Liver (tissue), 9 donors: ENCODE data around the gene KRT222. TPM values are rescaled to one million over a fixed set of nuclear protein-coding genes. Genes with fewer than 3 reads are reported as not detected.

Experiments
- DNase-seq: peaks from one replicate; pipeline ENCODE4 v3.0.0-alpha.2; 2017; ENCODE audit warnings: low spot score
- H3K27ac ChIP-seq, 2 donors: one replicate each; pipeline ENCODE4 v1.7.0; 2013; ENCODE audit warnings: inconsistent platforms in 2 of 2, low read length in 2 of 2, control low read depth in 1 of 2, low read depth in 1 of 2, mild to moderate bottlenecking in 1 of 2
- H3K27me3 ChIP-seq, 4 donors: one replicate each; pipeline versions ENCODE4 v1.6.1 to v1.7.0; 2013; ENCODE audit warnings: low read length in 3 of 4, inconsistent platforms in 1 of 4, mild to moderate bottlenecking in 1 of 4, moderate library complexity in 1 of 4; ENCODE audit not compliant: control insufficient read depth in 4 of 4, insufficient read depth in 4 of 4
- H3K36me3 ChIP-seq, 4 donors: one replicate each; pipeline versions ENCODE4 v1.6.1 to v1.7.0; 2013; ENCODE audit warnings: low read length in 3 of 4, mild to moderate bottlenecking in 3 of 4, low read depth in 1 of 4, moderate library complexity in 1 of 4; ENCODE audit not compliant: control insufficient read depth in 4 of 4, insufficient read depth in 3 of 4
- H3K4me1 ChIP-seq, 4 donors: one replicate each; pipeline versions ENCODE4 v1.6.1 to v1.7.0; 2013; ENCODE audit warnings: low read length in 3 of 4, mild to moderate bottlenecking in 3 of 4, moderate library complexity in 1 of 4; ENCODE audit not compliant: control insufficient read depth in 4 of 4, insufficient read depth in 4 of 4
- H3K4me3 ChIP-seq, 3 donors: one replicate each; pipeline versions ENCODE4 v1.6.1 to v1.7.0; 2013; ENCODE audit warnings: low read length in 3 of 3, control low read depth in 1 of 3, low read depth in 1 of 3, mild to moderate bottlenecking in 1 of 3
- H3K9ac ChIP-seq, 2 donors: one replicate each; pipeline ENCODE4 v1.7.0; 2013; ENCODE audit warnings: low read length in 2 of 2, mild to moderate bottlenecking in 2 of 2, moderate library complexity in 2 of 2, control low read depth in 1 of 2, low read depth in 1 of 2
- H3K9me3 ChIP-seq, 4 donors: one replicate each; pipeline versions ENCODE4 v1.6.1 to v1.7.0; 2013; ENCODE audit warnings: low read length in 3 of 4; ENCODE audit not compliant: control insufficient read depth in 4 of 4
- EGR1 ChIP-seq, 2 donors: IDR thresholded peaks; 2 replicates each; pipeline ENCODE4 v1.6.1; 2016 to 2018; ENCODE audit warnings: antibody characterized with exemption in 2 of 2, low read depth in 2 of 2
- FOXA1 ChIP-seq: IDR thresholded peaks from 2 replicates; pipeline ENCODE4 v1.6.1; 2016; ENCODE audit warnings: antibody characterized with exemption
- FOXA2 ChIP-seq: IDR thresholded peaks from 2 replicates; pipeline ENCODE4 v1.6.1; 2016; ENCODE audit warnings: antibody characterized with exemption
- GABPA ChIP-seq, 2 donors: IDR thresholded peaks in 1 of 2; conservative IDR thresholded peaks in 1 of 2; 2 replicates each; pipeline ENCODE4 v1.6.1; 2016; ENCODE audit warnings: antibody characterized with exemption in 2 of 2, mild to moderate bottlenecking in 1 of 2, moderate library complexity in 1 of 2
- HNF4A ChIP-seq, 2 donors: conservative IDR thresholded peaks; 2 replicates each; pipeline ENCODE4 v1.6.1; 2016; ENCODE audit warnings: antibody characterized with exemption in 2 of 2, mild to moderate bottlenecking in 2 of 2
- HNF4G ChIP-seq: IDR thresholded peaks from 2 replicates; pipeline ENCODE4 v1.6.1; 2016; ENCODE audit warnings: antibody characterized with exemption
- NR2F2 ChIP-seq: IDR thresholded peaks from 2 replicates; pipeline ENCODE4 v1.6.1; 2016; ENCODE audit warnings: antibody characterized with exemption
- RXRA ChIP-seq, 2 donors: IDR thresholded peaks; 2 replicates each; pipeline ENCODE4 v1.6.1; 2017 to 2018; ENCODE audit warnings: antibody characterized with exemption in 2 of 2, mild to moderate bottlenecking in 1 of 2
- SP1 ChIP-seq: IDR thresholded peaks from 2 replicates; pipeline ENCODE4 v1.6.1; 2018; ENCODE audit warnings: antibody characterized with exemption, mild to moderate bottlenecking
- TAF1 ChIP-seq: conservative IDR thresholded peaks from 2 replicates; pipeline ENCODE4 v1.6.1; 2016; ENCODE audit warnings: antibody characterized with exemption, mild to moderate bottlenecking
- YY1 ChIP-seq: IDR thresholded peaks from 2 replicates; pipeline ENCODE4 v1.6.1; 2016; ENCODE audit warnings: antibody characterized with exemption, mild to moderate bottlenecking
- WGBS: extraction: QIAGEN DNeasy Blood & Tissue Kit; methylation state at CpG from one replicate; pipeline ENCODE4 v1.1.7; 2013; 5-methylcytosine and 5-hydroxymethylcytosine counted together
- polyA plus RNA-seq, 2 donors: library from polyadenylated mRNA; stranded (reverse) in 1 of 2; unstranded in 1 of 2; fragments of 200-250 nt in 1 of 2; fragments of >200 nt in 1 of 2; fragmentation: Nextera tagmentation in 1 of 2; extraction: Ambion mirVana in 1 of 2; gene quantifications; one replicate each; pipeline versions ENCODE4 v1.2.1 to v1.2.3, GENCODE V29; 2013 to 2015
- total RNA-seq, 2 donors: library from RNA; depleted of rRNA; stranded (reverse); fragments of >200 nt; gene quantifications; one replicate each; pipeline ENCODE4 v1.2.3, GENCODE V29; 2014
- TF ChIP-seq, protein P1 (sequence below): IDR thresholded peaks from 2 replicates; pipeline ENCODE4 v1.6.1; 2016; ENCODE audit warnings: antibody characterized with exemption
- TF ChIP-seq, protein P2 (sequence below): IDR thresholded peaks from 2 replicates; pipeline ENCODE4 v1.6.1; 2016; ENCODE audit warnings: antibody characterized with exemption, mild to moderate bottlenecking
- TF ChIP-seq, protein P3 (sequence below): IDR thresholded peaks from 2 replicates; pipeline ENCODE4 v1.6.1; 2016; ENCODE audit warnings: antibody characterized with exemption
- TF ChIP-seq, protein P4 (sequence below): fragments of 150-350 bp; IDR thresholded peaks from 2 replicates; pipeline ENCODE4 v1.5.1; 2017; ENCODE audit warnings: improper control_type of control experiment, low read depth, low read length; ENCODE audit not compliant: missing input control
- donor health status: healthy.
- donor health status: healthy.
- donor health status: healthy.
- donor health status: healthy.
- donor health status: healthy.

The KRT222 gene
- total and polyA plus RNA-seq, 4 donors, result 1.9 to 5.6 (median 2.9) TPM

DNA sequence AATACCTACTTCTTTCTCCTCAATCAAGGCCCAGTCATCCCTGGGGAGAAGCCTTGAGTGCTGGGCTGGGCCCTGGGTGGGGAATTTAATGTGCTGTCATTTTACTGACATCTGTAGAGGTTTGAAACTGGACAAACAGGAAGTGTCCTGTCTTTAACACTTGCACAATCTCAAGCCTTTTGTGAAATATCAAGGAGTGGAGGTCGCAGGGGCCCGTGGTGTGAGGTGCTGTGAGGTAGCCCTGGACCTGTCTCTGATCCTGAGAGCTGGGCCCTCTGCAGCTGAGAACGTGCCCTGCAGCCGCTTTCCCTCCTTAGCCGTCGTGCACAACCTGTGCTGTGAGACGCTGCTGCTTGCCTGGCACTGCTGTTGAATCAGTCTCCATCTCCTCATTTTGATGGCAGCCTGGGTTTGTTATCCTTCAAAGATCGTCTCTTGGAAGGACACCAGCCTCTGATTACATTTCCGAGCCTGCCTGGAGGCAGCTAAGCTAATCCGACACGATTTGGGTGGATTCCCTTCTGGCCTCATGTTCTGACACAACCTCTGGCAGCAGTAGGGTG lies 47.2 kb downstream of the KRT222 start:
- H3K9ac ChIP-seq, result no peak overlapping the region
- H3K4me1 ChIP-seq, result peaks cover 0 to 15% (median 9%) of the 10 kb centered on the region in 4 donors
- no peaks in the 10 kb centered on the region for H3K27me3 ChIP-seq
- no peak overlapping the region for H3K4me3 ChIP-seq
- 88% methylated on average over 11 of the region's 11 CpGs for WGBS
- no peak for DNase-seq
- no peaks in the 10 kb centered on the region for H3K36me3 ChIP-seq
- H3K27ac ChIP-seq, result no peak overlapping the region
- no peaks in the 10 kb centered on the region for H3K9me3 ChIP-seq
- TF ChIP-seq, protein P1, sequence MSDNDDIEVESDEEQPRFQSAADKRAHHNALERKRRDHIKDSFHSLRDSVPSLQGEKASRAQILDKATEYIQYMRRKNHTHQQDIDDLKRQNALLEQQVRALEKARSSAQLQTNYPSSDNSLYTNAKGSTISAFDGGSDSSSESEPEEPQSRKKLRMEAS, result no peak
- TF ChIP-seq YY1, result no peak
- TF ChIP-seq SP1, result no peak
- TF ChIP-seq TAF1, result no peak
- TF ChIP-seq GABPA (IDR thresholded peaks at IDR 0.05 in 1 of 2, conservative IDR thresholded peaks at IDR 0.05 in 1 of 2), result no peak

DNA sequence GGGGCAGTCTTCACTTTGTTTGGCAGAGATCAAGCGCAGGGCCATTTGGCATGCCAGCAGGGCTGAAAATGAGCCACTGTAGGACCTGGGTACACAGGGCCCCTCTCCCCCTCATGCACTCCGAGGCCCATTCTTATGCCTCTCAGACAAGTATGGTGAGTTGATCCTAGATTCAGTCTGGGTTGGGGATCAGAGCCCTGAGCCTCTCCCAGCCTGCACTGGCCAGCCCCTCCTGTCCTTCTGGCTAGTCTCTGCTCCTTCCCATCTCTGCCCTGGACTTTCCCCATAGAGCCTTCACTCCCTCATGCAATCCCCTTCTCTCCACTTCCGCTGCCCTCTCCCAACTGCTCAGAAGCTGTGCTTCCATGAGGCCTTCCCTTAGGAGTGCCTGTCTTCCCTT lies 48.4 kb downstream of the KRT222 start:
- Histone ChIP-seq H3K36me3 (no peaks in the 10 kb centered on the region), H3K27ac (no peak overlapping the region), H3K4me3 (no peak overlapping the region), H3K27me3 (no peaks in the 10 kb centered on the region), H3K9ac (no peak overlapping the region), H3K4me1 (peaks cover 0 to 17% (median 10%) of the 10 kb centered on the region in 4 donors), H3K9me3 (no peaks in the 10 kb centered on the region)
- WGBS, result 67% methylated on average over 3 of the region's 3 CpGs
- no peak for DNase-seq
- TF ChIP-seq HNF4G, result no peak
- TF ChIP-seq, protein P2, sequence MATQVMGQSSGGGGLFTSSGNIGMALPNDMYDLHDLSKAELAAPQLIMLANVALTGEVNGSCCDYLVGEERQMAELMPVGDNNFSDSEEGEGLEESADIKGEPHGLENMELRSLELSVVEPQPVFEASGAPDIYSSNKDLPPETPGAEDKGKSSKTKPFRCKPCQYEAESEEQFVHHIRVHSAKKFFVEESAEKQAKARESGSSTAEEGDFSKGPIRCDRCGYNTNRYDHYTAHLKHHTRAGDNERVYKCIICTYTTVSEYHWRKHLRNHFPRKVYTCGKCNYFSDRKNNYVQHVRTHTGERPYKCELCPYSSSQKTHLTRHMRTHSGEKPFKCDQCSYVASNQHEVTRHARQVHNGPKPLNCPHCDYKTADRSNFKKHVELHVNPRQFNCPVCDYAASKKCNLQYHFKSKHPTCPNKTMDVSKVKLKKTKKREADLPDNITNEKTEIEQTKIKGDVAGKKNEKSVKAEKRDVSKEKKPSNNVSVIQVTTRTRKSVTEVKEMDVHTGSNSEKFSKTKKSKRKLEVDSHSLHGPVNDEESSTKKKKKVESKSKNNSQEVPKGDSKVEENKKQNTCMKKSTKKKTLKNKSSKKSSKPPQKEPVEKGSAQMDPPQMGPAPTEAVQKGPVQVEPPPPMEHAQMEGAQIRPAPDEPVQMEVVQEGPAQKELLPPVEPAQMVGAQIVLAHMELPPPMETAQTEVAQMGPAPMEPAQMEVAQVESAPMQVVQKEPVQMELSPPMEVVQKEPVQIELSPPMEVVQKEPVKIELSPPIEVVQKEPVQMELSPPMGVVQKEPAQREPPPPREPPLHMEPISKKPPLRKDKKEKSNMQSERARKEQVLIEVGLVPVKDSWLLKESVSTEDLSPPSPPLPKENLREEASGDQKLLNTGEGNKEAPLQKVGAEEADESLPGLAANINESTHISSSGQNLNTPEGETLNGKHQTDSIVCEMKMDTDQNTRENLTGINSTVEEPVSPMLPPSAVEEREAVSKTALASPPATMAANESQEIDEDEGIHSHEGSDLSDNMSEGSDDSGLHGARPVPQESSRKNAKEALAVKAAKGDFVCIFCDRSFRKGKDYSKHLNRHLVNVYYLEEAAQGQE, result no peak
- TF ChIP-seq GABPA (IDR thresholded peaks at IDR 0.05 in 1 of 2, conservative IDR thresholded peaks at IDR 0.05 in 1 of 2), result no peak
- no peak for TF ChIP-seq SP1
- TF ChIP-seq, protein P3, sequence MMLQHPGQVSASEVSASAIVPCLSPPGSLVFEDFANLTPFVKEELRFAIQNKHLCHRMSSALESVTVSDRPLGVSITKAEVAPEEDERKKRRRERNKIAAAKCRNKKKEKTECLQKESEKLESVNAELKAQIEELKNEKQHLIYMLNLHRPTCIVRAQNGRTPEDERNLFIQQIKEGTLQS, result no peak
- TF ChIP-seq NR2F2, result no peak
- no peak for TF ChIP-seq TAF1
- TF ChIP-seq RXRA (IDR thresholded peaks at IDR 0.05), result no peak
- no peak for TF ChIP-seq FOXA2
- no peak for TF ChIP-seq YY1
- TF ChIP-seq, protein P4, sequence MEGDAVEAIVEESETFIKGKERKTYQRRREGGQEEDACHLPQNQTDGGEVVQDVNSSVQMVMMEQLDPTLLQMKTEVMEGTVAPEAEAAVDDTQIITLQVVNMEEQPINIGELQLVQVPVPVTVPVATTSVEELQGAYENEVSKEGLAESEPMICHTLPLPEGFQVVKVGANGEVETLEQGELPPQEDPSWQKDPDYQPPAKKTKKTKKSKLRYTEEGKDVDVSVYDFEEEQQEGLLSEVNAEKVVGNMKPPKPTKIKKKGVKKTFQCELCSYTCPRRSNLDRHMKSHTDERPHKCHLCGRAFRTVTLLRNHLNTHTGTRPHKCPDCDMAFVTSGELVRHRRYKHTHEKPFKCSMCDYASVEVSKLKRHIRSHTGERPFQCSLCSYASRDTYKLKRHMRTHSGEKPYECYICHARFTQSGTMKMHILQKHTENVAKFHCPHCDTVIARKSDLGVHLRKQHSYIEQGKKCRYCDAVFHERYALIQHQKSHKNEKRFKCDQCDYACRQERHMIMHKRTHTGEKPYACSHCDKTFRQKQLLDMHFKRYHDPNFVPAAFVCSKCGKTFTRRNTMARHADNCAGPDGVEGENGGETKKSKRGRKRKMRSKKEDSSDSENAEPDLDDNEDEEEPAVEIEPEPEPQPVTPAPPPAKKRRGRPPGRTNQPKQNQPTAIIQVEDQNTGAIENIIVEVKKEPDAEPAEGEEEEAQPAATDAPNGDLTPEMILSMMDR, result no peak
- no peak for TF ChIP-seq HNF4A (conservative IDR thresholded peaks at IDR 0.05)
- no peak for TF ChIP-seq FOXA1
- TF ChIP-seq EGR1 (IDR thresholded peaks at IDR 0.05; ENCODE audit: low read depth in 2 of 2), result no peak
- TF ChIP-seq, protein P1, result no peak
